Measurements from ENCODE around the gene TAS1R3. TPM values are rescaled to one million over a fixed set of nuclear protein-coding genes. Genes with fewer than 3 reads are reported as not detected.
"Not testable (repeated sequence)": the region's sequence is repeated elsewhere in the genome, so short reads cannot be mapped to it uniquely, and the experiment has no call there.

The TAS1R3 gene
- total RNA-seq, 1 donor from 2014 or later = 0.49 TPM

GRCh38 chr1:1306661-1307260 lies 24.3 kb upstream of the TAS1R3 start:
- ATAC-seq (no peak), DNase-seq (ENCODE audit: low spot score) (no peak)
- intact Hi-C loops (cut with DNase I) = no loop called here

GRCh38 chr1:1307261-1307922 lies 23.7 kb upstream of the TAS1R3 start:
- intact Hi-C loops (cut with DNase I) = no loop called here
- no peak for DNase-seq (ENCODE audit: low spot score)
- no peak for ATAC-seq

- intact Hi-C loops (cut with DNase I) = no loop called here
- ATAC-seq = peak; percentile 73
Measured at GRCh38 chr1:1307923-1308755, 22.9 kb upstream of the TAS1R3 start, which contains the start of the genes ACAP3 and PUSL1. TSS of gene ACAP3 (minus strand) at chr1:1307930. CDS start at chr1:1307815, 115 bp downstream. TSS of gene PUSL1 (plus strand) at chr1:1308597. CDS start at chr1:1308644, 47 bp downstream.

GRCh38 chr1:1308756-1309250 lies 22.3 kb upstream of the TAS1R3 start:
- intact Hi-C loops (cut with DNase I) = no loop called here
- no peak for DNase-seq (ENCODE audit: low spot score)
- ATAC-seq = no peak

More at GRCh38 chr1:1307923-1308755, 22.9 kb upstream of the TAS1R3 start, which contains the start of the genes ACAP3 and PUSL1:
- DNase-seq (ENCODE audit: low spot score) = peak; percentile 96

GRCh38 chr1:1309251-1310108 lies 21.6 kb upstream of the TAS1R3 start:
- intact Hi-C loops (cut with DNase I) = no loop called here
- ATAC-seq = no peak
- DNase-seq (ENCODE audit: low spot score) = no peak

- no peak for ATAC-seq
- DNase-seq (ENCODE audit: low spot score) = no peak
- intact Hi-C loops (cut with DNase I) = no loop called here
Measured at GRCh38 chr1:1310109-1310385, 21.0 kb upstream of the TAS1R3 start.

GRCh38 chr1:1310476-1311053 lies 20.5 kb upstream of the TAS1R3 start:
- ATAC-seq = no peak
- intact Hi-C loops (cut with DNase I) = no loop called here
- no peak for DNase-seq (ENCODE audit: low spot score)

GRCh38 chr1:1311107-1312104 lies 19.7 kb upstream of the TAS1R3 start:
- intact Hi-C loops (cut with DNase I) = no loop called here
- DNase-seq (ENCODE audit: low spot score) (no peak), ATAC-seq (no peak)

GRCh38 chr1:1312450-1313314 lies 18.4 kb upstream of the TAS1R3 start:
- intact Hi-C loops (cut with DNase I) = no loop called here
- no peak for ATAC-seq
- no peak for DNase-seq (ENCODE audit: low spot score)

GRCh38 chr1:1313500-1314236 lies 17.4 kb upstream of the TAS1R3 start:
- intact Hi-C loops (cut with DNase I) = no loop called here
- no peak for ATAC-seq
- DNase-seq (ENCODE audit: low spot score) = no peak

GRCh38 chr1:1314237-1314586 lies 16.9 kb upstream of the TAS1R3 start:
- intact Hi-C loops (cut with DNase I) = no loop called here
- DNase-seq (ENCODE audit: low spot score) (no peak), ATAC-seq (no peak)

GRCh38 chr1:1314678-1315335 lies 16.3 kb upstream of the TAS1R3 start:
- DNase-seq (ENCODE audit: low spot score) = no peak
- ATAC-seq = no peak
- intact Hi-C loops (cut with DNase I) = no loop called here

- no peak for DNase-seq (ENCODE audit: low spot score)
- ATAC-seq = no peak
- intact Hi-C loops (cut with DNase I) = no loop called here
Measured at GRCh38 chr1:1315435-1315954, 15.6 kb upstream of the TAS1R3 start.

GRCh38 chr1:1316199-1316598 lies 14.9 kb upstream of the TAS1R3 start:
- DNase-seq (ENCODE audit: low spot score); ATAC-seq; intact Hi-C loops (cut with DNase I): not testable (repeated sequence)

GRCh38 chr1:1317420-1317819 lies 13.7 kb upstream of the TAS1R3 start:
- ATAC-seq (no peak), DNase-seq (ENCODE audit: low spot score) (no peak)
- intact Hi-C loops (cut with DNase I) = no loop called here

All from sciatic nerve (tissue), 2 donors.